NCI-H1417 treated with DMSO at 0.1 percent for 48 hours (cell line): ENCODE data around the gene ZMYM4.

Source experiments
- DNase-seq: peaks from one replicate; lab custom pipeline; 2025; lab: John Stamatoyannopoulos, UW

ZMYM4 gene

DNA sequence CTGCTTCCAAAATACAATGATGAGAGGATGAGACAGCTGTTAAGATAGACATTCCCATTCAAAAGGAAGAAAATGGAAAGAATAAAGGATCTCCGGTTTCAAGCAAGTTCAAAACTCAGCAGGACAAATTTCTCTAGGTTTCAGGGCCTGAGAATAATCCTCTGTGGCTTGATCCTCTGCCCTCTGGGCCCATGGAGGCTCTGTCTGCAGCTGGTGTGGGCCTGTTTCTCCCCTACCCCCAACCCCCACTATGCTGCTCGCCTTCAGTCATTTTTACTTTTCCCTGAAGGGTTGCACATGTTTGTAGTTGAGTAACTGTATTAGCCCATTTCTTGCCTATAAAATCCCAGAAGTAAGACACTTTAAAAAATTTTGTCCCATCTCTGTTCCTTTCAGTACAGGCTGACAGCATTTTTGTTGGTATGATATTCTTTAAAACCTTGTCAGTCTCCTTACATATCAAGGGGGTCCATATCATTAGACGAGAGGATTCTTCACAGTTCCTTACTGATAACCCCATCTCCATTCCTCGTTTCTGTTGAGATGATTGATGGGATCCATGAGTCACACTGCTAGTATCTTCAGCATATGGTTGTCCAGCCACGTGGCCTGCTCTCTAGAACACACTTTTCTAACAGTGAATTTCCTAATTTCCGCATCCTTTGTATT lies 10.5 kb downstream of the ZMYM4 start:
- no peak for DNase-seq

DNA sequence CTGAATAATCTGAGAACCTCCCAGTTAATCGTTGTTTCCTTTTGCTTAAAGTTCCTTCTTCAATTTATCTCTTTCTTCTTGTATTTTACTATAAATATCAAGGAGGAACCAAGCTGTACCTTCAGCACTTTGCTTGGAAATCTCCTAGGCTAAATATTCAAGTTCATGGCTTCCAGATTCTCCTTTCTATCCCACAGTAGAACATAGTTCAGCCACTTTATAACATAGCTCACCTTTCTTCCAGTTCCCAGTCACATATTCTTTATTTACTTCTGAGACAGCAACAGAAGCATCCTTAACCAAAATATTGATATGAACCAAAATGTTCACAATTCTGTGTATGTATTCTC lies 11.0 kb downstream of the ZMYM4 start:
- DNase-seq = no peak

DNA sequence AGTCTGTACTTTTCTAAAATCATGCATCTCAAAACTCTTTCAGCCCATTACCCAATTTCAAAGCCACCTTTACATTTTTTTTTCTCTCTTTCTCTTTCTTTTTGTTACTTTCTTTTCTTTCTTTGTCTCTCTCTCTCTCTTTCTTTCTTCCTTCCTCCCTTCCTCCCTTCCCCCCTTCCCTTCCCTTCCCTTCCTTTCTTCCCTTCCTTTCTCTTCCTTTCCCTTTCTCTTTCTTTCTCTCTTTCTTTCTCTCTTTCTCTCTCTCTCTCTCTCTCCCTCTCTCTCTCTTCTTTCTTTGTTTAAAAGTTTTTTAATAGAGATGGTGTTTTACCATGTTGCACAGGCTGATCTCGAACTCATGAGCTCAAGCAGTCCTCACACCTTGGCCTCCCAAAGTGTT lies 11.5 kb downstream of the ZMYM4 start:
- no peak for DNase-seq

DNA sequence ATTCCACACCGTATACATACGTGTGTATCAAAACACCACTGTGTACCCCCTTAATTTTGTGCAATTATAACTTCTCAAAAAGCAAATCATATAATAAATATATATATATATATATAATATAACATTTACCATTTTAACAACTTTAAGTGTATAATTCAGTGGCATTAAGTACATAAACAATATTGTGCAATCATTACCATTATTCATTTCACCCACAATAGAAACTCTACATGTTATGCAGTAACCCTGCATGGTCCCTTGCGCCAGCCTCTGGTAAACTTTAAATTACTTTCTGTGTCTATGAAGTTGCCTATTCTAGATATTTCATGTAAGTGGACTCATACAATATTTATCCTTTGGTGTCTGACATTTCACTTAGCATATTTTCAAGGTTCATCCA lies 13.1 kb downstream of the ZMYM4 start:
- no peak for DNase-seq

DNA sequence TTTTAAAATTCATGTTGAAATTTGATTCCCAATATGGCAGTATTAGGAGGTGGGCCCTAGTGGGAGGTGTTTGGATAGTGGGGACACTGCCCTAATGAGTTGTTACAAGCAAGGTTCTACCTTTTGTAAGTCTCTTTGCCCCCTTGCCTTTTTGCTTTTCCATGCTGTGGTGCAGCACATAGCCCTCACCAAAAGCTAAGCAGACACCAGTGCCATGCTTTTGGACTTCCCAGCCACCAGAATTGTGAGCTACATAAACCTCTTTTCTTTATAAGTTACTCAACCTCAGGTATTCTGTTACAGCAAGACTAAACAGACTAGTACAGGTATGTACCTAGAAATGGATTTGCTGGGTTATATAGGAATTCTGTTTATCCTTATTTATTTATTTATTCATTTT lies 13.7 kb downstream of the ZMYM4 start:
- DNase-seq = no peak

DNA sequence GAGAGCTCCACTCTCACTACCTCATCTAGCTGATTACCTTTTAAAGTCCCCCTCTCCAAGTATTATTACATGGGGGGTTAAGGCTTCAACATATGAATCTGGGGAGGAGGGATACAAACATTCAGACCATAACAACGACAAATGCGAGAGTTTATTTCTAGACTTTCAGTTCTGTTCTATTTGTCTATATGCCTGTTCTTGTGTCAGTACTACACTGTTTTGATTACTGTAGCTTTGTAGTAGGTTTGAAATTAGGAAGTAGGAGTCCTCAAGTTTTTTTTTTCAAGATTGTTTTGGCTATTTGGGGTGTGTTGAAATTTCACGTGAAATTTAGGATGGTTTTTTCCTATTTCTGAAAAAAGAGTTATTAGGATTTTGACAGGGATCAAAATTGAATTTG lies 16.3 kb downstream of the ZMYM4 start:
- DNase-seq = no peak

DNA sequence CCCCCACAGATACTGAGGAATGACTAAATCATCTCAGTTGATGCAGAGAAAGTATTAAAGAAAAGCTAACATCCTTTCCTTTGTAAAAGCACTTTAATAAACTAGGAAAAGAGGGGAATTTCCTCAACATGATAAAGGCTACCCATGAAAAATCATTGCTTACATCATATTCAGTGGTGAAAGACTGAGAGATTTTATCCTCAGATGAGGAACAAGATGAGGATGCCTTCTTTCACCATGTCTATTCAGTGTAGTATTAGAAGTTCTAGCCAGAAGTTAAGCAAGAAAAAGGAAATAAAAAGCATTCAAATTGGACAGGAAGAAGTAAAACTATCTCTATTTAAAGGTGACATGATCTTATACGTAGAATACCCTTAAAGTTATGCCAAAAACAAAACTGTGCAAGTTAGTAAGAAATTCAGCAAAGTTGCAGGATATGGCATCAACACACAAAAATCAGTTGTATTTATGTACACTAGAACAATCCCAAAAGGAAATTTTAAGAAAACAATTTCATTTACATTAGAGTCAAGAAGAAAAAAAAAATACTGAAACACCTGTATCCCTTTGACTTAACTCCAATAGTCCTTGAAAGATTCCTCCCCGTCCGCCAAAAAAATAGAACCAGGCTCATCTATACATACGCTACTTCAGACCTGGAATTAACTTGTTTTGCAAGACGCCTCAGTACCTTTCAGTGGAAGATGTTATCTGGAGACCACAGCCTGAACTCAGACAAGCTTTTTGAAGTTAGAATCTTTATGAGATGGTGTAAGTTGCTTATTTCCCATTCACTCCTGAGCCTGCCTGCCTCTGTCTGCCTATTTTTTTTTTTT lies 17.5 kb downstream of the ZMYM4 start:
- no peak for DNase-seq

DNA sequence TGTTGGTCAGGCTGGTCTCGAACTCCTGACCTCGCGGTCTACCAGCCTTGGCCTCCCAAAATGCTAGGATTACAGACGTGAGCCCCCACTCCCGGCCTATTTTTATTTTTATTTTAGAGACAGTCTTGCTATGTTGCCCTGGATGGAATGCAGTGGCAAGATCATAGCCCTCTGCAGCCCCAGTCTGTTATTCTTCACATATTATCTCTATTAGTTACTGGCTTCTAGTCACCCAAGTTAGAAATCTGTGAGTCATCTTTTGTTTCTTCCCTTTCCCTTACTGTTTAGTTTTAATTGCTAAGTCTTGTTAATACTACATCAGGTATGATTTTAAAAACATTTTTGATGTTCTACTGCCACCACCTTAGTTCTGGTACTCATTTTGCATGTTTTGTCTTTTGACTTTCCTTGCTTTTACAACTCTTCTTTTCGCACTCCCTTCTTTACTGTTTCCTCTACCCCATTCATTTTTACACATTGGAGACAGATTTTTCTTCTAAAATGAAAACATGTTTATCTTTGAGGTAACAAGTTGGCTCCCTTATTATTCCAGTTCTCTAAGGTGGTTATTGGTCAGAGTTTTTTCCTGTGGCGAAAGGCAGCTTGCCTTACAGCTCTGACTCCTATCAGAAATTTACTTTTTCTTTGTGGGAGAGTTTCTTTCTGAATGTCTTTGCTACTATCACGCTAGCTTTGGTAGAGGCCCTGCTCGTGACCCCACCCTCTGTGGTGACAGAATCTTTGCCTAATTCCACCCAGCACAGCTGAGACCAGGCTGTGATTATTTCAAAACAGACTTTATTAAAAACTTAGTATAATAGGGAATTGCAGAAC lies 19.5 kb downstream of the ZMYM4 start:
- DNase-seq = no peak

DNA sequence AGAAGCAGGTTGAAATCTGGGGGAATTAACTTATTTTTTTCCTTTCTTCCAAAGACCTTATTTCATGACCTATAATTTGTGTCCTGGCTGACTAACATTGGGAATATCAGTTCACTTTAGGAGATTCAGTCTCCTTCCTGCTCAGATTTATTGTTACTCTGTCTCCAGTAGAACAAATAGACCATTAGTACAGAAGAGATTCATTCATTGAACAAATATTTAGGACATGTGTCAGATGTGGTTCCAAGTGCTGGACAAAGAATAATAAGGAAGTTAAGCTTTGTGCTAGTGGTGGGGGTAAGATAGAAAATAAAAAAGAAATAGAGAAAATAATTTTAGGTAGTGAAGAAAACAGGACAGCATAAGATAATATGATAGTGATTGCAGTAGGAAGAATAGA lies 20.3 kb downstream of the ZMYM4 start:
- DNase-seq = no peak

DNA sequence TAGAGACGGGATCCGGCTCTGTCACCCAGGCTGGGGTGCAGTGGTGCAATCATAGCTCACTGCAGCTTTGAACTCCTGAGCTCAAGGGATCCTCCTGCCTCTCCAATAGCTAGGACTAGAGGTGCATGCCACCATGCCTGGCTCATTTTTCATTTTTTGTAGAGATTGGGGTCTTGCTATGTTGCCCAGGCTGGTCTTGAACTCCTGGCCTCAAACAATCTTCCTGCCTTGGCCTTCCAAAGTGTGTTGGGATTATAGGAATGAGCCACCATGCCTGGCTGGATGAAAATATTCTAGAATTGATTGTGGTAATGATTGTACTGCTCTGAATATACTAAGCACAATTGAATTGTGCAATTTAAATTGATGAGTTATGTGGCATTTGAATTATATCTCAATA lies 21.9 kb downstream of the ZMYM4 start:
- DNase-seq = no peak

DNA sequence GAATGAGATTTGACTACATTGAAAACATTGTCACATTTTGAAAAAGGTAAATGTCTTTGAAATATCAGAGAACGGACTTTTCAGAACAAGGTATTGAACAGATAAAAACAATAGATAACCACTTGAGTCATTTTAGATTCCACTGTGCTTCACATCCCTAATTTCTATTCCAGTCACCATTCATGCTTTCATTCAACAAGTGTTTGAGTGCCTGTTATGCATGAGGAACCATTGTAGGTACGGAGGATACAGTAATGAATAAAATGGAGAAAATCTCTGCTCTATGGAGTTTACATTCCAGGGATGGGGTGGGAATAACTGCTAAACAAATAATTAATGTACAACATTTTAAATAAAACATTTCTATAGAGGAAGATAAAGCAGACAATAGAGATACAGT lies 26.3 kb downstream of the ZMYM4 start:
- no peak for DNase-seq

DNA sequence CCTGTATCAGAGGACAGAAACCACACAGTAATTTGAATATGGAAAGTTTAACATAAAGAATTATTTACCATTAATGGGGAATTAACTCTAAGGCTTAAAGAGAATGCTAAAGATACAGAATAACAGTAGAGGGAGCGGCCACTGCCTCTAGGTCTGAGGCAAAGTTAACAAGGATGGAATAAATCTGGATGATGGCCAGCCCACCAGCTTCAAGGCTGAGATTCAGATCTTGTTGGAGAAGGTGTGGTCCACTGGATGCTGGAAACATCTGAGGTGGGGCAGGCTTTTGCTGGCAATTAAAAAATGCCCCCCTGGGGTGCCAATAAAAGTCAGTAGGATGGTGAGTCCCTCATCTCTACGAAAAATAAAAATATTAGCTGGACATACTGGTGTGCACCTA lies 29.4 kb downstream of the ZMYM4 start:
- no peak for DNase-seq

DNA sequence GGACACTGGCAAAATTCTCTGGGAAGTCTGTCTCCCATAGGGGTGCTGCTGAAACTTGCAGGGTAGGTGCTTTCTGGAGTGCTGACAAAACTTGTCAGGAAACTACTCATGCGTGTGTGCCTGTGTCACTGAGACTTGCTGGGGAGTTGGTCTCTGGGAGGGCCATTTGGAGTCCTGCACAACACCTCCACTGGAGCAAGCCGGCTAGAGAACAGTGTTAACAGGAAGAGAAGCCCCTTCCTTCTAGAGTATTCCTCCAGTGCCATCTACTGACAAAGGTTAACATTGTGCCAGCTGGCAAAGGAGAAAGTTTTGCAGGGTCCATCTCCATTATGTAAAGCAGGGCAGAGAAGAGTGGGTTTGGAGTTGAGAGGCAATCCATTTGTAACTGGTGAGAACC lies 30.0 kb downstream of the ZMYM4 start:
- no peak for DNase-seq

DNA sequence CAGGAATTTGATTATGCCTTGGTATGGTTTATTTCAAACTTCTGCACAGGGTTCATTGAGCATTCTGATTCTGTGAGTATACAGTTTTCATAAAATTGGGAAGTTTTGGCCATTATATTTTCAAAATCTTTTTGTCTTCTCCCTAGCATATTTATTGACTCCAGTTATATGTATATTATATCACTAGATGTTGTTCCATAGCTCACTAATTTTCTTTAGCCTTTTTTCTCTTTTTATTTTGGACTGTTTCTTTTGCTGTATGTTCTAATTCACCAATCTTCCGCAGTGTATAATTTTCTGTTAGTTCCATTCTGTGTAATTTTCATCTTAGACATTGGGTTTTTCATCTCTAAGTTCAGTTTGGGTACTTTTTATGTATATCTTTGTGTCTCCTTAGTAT lies 31.9 kb downstream of the ZMYM4 start:
- DNase-seq = no peak

DNA sequence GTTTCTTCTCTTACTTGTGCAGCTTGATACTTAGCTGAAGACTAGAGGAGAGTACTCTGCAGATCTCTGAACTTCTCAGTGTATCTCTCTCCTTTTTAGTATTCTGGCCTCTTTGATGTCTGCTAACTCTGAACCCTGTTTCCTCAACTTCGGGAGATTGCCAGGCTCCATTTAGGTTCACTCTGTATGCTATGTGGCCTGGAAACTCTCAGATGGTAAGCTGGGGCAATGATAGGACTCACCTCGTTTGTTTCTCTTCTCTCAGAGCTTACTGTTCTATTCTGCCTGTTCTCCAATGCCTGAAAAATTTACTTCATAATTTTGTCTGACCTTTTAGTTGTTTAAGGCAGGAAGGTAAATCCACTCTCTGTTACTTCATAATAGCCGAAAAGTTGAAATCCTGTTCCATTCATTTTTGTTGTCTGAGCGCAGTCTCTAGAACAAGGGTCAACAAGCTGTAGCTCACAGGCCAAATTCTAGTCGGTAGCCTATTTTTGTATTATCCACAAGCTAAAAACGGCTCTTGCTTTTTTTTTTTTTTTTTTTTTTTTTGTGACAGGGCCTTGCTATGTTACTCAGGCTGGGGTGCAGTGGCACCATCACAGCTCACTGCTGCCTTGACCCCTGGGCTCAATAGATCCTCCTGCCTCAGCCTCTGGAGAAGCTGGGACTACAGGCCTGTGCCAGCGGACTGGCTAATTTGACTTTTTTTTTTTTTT lies 33.3 kb downstream of the ZMYM4 start:
- no peak for DNase-seq

DNA sequence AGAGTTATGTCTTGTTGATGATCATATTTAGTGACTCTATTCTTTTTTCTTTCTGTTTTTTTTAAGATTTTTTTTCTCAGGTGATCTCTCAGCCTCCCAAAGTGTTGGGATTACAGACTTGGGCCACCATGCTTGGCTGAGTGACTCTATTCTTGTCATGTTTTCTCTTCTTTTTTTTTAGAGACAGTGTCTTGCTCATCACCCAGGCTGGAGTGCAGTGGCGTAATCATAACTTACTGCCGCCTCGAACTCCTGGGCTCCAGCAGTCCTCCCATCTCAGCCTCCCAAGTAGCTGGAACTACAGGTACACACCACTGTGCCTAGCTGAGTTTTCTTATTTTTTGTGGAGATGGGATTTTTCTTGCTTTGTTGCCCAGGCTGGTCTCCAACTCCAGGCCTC lies 36.9 kb downstream of the ZMYM4 start:
- no peak for DNase-seq

DNA sequence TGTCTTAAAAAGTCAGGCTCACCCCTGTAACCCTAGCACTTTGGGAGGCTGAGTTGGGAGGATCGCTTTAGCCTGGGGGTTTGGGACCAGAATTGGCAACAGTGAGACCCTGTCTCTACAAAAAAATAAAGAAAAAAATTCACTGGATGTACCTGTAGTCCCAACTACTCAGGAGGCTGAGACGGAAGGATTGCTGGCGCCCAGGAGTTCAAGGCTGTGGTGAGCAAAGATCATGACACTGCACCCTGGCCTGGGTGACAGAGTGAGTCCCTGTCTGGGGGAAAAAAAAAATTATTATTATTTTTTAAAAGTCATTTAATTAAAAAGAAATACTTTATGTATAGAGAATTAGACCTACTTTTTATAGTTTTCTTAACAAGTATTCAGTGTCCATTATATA lies 47.1 kb downstream of the ZMYM4 start:
- no peak for DNase-seq

DNA sequence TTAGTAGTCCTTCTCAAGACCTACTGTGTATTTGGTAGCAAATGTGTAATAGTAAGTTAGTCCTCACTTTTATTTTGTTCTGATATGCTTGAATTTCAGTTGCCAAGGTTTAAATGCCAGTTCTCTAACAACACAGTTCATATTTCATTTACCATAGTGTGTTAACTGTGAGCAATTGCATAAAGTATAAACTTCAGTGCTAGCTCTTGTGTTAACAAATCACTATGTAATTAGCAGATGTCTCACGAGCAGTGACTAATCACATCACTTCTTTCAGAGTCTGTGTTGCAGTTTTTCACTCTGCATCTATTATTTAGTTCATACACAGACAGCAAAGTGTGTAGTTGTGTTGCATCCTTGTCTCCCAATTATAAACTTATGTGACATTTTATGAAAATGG lies 47.8 kb downstream of the ZMYM4 start:
- DNase-seq = no peak

DNA sequence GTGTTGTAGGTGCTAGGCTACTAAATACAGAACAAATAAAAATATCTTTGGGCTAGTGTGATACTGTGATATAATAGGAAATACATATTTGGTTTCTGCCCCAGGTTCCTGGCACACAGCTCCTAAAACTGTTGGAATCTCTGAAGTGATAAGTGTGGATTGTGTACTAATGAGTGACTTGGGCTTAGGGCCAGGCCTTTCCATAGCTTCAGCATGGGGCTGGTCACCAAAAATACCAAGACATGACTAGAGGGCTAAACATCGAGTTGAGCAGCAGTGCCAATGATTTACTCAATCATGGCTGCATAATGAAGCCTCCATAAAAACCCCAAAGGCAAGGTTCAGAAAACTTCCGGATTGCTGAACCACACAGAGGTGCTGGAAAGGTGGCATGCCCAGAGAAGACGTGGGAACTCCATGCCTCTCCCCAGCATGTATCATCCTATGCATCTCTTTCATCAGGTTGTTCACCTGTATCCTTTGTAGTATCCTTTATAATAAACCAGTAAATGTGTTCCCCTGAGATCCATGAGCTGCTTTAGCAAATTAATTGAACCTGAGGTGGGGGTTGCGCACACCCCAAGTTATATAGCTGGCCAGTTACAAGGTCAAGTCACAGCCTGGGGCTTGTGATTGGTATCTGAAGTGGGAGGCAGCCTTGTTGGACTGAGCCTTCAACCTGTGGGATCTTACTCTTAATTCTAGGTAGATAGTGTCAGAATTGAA lies 51.6 kb downstream of the ZMYM4 start:
- DNase-seq = no peak

DNA sequence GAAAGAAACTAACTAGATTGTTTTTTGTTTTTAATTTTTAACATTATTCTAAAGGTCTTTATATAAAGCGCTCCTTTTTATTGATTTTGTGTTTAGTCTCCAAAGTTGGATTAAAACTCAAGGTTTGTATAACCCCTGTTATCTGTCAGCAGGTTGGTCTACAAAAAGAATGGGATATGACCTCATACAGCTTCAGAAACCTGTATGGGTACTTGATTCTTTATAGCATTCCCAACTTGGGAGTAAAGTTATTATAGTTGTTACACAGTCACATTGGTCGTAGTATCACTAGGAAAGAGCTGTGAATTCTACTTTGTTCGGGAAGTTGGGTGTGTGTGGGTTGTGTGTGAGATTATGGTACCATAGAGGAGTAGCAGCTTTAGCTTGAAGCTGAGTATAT lies 52.4 kb downstream of the ZMYM4 start:
- DNase-seq = no peak

DNA sequence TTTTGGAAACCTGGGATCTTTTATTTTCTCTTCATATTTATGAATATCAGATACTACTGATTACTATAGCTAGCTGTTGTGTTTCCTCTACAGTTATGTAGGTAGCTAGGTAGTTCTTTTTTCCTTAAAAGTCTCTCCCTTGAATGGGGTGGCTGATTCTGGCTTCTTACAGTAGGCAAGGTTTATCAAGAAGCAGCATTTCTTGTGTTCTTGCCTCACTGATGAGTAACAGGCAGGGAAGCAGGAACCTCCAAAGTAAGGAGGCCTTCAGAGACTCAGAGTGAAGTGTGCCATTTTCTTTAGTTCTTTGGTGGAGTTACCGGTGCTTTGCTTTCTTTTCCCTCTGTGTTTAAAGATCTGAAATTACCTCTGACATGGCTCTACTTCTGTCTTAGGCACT lies 56.0 kb downstream of the ZMYM4 start:
- no peak for DNase-seq
